ENCODE measurements around the gene TIRAP.
"Not testable (repeated sequence)": the region's sequence is repeated elsewhere in the genome, so short reads cannot be mapped to it uniquely, and the experiment has no call there.

Gene TIRAP

DNA sequence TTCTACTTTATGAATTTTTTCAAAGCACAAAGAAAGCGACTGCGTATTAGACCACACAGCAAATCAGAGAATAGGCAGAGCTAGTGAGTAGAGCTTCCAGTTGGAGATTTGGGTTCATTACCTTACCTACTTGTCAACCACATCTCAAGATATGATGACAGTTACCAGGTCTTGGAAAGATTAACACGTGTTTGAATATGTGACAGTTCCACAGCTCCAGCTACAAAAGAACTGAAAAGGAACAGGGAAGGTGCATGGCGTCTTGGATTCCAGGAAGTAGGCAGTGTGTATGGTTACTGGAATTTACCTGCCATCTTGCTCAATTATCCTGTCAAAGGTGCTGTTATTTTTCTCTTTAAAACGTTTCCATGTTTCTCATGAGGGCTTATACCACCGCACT is 5.3 kb downstream of the TIRAP start:
- no peak for DNase-seq (ENCODE audit: low spot score)

DNA sequence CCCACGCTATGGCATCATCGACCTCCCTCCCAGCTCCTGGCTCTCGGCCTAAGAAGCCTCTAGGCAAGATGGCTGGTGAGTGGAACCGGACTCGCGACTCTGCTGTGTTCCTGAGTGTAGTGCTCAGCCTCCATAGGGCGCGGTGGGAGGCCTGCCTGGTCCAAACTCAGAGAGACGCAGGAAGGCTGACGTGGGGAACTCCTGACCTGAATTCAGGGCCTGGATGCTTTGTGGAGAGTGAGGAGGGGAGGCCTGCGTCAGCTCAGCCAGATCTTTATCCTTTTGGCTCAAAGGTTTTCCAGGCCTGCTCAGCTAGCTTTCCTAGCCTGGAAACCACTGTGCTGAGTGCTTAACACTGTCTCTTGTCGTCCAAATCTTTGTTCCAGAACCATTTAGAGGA is 8.0 kb downstream of the TIRAP start:
- no peak for DNase-seq (ENCODE audit: low spot score)

DNA sequence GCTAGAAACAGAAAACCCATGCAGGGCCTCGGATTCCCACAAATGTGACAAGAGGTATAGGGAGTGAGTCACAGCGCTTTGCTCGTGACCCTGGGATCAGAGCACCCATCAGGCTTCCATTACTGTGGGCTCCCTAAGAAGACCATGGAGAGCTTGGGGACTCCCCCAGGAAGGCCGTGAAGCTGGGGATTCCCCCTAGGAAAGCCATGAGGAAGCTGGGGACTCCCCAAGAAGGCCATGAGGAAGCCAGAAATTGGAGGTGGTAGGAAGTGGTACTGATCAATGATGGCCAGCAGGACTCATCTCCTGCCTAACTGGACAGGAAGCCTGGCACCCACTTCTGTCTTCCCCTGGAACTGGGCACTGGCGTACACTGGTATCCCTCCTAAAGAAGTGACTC is 10.8 kb downstream of the TIRAP start:
- DNase-seq (ENCODE audit: low spot score) = no peak

DNA sequence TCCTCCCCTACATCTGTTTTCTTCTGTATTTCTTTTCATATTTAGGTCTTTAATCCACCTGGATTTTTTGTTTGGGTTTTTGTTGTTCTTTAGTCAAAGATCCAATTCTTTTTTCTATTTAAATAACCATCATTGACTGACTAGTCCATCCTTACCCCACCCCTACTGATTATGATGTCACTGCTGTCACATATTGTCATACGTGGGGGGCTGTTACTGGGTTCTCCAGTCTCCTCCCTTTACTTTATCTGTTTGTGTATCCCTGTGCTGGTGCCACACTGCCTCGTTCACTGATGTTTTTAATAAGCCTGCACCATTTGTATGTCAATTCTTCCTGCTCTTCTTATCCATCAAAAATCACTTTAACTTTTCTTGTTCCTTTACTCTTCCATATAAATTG is 14.1 kb downstream of the TIRAP start:
- DNase-seq (ENCODE audit: low spot score) = no peak

DNA sequence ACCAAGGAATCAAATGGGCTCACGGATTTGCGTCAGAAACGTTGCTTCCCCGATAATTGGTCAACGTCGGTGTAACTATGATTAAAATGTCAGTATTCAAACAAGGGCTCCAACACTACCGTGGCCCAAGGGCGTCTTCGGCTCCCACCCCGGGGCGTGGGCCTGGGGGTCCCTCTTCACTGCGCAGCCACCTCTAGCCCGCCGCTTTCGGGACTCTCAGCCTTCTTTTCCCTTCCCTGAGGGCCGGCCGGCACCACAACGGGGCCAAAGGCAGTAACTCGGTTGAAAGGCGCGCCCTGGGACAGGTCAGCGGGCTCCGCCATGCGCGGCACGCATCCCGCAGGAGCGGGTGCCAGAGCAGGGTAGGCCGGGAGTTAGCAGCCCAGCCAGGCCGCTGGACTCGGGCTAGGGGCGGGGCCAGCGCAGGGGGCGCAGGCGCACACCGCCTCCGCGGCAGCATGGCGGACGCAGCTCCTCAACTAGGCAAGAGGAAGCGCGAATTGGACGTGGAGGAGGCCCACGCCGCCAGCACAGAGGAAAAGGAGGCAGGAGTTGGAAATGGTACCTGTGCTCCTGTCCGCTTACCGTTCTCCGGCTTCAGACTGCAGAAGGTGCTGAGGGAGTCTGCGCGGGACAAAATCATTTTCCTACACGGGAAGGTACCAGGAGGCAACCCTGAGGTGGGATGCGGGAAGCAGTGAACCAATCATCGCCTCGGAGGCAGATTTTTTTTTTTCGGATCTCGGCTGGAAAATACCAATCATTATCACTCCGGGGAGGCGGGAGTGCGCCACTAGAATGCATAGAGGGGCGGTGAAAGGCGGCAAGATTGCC is 20.9 kb downstream of the TIRAP start, which contains the start of gene DCPS:
Gene DCPS, plus strand, starts transcription at position 438 of the 834 bp plus-strand sequence. Its CDS starts 21 bp downstream, at position 459.
- peak; percentile 98 for DNase-seq (ENCODE audit: low spot score)

DNA sequence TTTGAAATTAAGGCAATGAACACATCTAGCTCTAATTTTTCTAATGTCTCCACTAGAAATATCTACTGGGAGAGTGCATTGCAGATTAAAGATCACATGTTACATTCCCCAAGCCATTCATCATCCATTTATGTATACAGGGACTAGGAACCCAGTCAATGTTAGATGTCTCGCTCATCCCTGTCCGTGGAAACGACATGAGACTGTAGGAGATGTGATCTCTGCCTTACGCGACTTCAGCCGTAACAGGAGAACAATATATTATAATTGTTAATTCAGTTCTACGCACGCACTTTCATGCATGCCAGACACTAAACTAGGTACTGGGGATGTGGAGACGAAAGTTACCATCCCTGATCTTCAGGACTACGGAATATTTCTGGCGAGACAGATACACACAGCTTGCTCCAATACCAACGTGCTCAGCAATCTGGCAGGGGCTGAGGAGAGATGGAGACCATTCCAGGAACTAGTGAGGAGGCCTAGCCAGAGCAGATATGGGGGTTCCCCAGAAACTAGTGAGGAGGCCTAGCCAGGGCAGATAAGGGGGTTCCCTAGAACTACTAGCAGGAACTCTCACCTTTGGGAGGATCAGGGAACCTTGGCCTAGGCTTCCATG is 21.7 kb downstream of the TIRAP start:
- DNase-seq (ENCODE audit: low spot score) = no peak

DNA sequence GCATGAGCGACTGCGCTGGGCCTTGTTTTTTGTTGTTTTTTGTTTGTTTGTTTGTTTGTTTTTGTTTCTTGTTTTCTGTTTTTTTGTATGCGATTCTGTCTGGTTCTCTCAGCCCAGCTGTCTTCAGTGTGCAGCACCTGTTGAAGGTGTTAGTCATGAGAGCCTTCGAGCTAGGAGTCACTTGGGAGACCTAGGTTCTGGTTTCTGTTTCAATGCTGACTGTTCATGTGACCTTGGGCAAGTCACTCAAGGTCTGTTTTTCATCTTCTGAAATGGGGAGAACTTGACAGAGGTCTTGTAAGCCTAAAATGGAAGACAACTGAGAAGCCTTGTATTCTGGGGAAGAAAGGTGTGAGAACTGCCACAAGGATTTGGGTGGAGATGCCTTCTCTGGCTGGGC is 22.8 kb downstream of the TIRAP start:
- DNase-seq (ENCODE audit: low spot score) = no peak

DNA sequence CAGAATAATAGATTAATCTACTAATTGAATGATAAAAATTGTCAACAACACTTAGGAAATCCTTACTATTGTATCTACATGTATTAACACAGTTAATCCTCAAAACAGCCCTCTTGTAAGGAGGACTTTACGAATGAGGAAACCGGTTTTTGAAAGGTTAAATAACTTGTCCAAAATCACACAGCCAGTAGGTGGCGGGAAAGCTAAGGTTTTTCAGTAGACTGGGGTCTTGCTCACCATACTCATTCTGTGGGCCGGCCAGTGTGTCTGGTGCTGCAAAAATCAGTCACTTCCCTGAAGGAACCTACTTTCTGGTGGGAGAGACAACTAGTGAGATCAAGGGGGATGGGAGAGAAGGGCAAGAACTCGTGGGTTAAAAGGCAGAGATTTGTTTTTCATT is 24.8 kb downstream of the TIRAP start:
- no peak for DNase-seq (ENCODE audit: low spot score)

DNA sequence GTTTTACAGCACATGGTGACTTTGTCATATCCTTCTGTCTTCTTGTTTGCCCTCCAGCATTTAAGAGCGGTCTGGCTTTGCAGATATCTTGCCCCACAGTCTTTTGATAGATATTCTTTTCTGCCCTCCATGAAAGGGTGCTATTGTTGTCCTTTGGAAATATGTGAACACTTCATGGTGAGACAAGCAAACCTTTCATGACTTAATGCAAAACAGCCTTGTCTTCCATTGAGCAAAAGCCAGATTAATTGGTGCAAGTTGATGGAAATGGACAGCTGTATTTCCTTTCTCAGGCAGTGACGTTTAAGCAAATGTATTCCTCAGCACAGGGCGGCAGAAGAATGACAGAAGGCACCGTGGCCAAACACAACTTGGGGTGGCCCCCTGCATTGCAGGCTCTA is 25.4 kb downstream of the TIRAP start:
- DNase-seq (ENCODE audit: low spot score) = no peak

DNA sequence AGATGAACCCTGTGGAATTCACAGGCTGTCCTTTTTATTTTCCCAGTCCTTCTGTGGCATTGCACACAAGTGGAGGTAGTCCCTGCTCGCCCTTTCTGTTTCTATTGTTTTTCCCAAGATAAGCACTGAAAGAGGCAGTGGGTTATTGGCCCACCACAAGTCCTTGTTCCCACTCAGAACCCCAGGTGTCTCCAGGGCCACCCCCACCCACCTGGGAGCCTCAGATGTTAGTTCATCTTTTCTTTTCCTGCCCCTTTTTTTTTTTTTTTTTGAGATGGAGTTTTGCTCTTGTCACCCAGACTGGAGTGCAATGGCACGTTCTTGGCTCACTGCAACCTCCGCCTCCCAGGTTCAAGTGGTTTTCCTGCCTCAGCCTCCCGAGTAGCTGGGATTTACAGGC is 25.9 kb downstream of the TIRAP start:
- DNase-seq (ENCODE audit: low spot score) = not testable (repeated sequence)

DNA sequence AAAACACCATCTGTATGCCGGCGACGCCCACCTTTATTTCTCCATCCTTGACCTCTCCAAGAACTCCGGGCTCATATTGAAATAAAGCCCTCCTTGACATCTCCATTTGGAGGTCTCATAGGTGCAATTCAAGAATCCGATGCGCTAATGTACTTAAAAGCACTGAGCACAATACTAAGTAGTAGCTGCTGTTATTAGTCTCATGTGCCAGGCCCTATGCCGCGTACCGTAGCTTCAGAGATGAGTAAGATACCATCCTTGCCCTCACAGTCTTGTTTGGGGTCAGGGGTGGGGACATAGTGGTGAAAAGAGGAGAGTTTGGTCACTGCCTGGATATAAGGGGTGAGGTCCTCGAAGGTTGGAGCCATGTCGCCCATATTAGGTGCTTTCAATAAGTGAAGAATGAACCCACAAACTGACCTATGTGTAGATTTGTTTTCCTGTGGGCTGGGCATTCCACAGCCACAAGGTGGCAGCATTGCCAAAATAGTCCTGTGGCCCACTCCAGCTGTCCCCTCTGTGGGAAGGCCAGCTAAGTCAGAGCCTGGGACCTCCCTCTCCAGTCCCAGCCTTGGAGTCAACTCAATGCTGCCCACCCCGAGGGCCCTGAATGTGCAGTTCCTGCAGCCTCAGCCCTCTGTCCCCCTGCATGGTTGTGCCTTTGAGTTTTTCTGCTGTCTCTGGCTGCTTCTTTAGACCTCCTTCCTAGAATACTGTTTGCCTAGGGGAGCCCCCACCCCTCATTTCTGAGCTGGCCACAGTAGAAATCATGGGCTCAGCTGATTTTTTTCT is 27.5 kb downstream of the TIRAP start:
- DNase-seq (ENCODE audit: low spot score) = peak; percentile 78

DNA sequence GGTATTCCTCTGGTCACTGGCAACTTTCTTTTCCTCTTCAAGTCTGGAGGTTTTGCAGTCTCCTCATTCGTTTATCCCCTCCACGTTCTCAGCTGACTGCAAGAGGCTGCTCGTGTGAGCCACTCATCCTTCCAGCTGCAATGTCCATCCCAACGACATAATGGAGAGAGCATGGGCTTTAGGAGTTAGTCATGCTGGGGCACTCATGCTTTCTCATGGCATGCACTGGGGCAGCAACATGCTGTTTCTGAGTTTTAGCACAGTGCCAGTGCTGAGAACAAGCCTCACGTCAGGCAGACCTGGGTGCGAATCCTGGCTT is 28.1 kb downstream of the TIRAP start:
- DNase-seq (ENCODE audit: low spot score) = no peak

DNA sequence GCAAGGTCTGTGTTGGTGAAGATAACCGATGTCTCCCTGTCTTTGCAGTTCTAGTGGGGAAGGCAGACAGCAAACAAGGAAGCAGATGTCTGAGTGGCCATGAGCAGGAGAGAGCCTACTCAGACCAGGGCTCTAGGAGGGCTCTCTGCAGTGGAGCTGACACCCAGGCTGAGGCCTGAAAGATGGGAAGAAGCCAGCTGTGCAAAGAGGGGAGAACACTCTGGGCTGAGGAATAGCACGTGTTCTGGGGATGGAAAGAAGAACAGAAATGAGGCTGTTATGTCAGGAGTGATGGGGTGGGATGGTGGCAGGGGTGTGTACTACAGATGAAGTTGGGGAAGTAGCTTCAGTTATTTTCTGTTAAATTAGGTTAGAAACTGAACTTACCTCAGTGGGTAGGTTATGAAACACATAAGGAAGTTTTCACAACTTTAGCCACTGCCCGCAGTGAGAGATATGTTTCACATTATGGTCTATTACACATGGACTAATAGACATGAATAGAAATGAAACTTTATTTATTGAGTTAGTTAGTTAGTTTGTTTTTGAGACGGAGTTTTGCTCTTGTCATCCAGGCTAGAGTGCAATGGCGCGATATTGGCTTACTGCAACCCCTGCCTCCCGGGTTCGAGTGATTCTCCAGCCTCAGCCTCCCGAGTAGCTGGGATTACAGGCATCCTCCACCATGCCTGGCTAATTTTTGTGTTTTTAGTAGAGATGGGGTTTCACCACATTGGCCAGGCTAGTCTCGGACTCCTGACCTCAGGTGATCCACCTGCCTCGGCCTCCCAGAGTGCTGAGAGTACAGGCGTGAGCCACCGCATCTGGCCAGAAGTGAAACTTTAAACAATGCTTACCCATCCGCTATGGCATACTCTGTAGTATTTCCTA is 28.8 kb downstream of the TIRAP start:
- DNase-seq (ENCODE audit: low spot score) = no peak

DNA sequence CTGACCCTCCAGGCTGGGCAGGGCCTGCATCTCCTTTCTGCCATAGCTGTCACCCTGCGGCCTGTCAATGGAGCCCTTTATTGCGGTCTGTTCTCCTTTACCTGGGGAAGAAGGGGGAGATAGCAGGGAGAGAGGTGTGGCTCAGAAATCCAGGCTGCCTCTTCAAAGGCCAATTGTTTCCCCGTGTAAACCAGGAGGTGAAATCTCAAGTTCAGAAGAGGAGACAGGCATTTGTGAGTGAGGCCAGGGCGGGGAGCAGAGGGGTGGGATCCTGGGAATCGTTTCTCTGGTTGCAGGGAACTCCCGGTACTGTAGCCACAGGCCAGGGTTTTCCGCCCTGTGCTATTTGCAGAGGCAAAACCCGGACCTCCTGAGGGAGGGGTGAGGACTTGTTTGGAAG is 30.1 kb downstream of the TIRAP start:
- DNase-seq (ENCODE audit: low spot score) = no peak

DNA sequence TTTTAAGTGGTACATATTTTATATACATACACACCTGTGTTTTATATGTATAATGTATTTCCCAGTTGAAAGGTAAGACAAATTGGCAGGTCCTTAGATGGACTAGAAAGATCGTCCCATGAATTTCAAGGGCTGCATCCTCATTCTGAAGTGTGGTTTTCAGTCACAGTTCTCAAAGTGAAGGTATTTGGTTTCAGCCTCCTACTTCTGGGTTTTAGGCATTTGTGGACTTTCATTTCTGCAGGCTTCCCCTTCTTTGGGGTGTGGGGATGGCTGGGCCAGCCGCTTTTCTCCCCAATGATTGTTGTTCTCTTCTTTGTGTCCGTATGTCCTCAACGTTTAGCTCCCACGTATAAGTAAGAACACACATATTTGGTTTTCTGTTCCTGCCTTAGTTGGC is 30.9 kb downstream of the TIRAP start:
- no peak for DNase-seq (ENCODE audit: low spot score)

DNA sequence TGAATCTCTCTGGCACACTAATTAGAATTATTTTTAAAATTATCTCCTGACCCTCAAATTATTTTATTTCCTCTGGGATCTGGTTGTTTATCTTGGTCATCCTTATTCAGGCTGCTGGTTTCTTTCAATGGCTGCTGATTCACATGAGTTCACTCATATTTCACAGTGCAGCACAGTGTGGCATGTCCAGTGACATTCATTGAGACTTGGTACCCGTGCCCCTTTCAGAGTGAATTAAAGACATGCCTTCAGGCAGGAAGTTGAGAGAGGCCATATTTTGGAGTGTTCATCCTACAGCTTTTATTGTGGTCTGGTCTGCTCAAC is 34.5 kb downstream of the TIRAP start:
- DNase-seq (ENCODE audit: low spot score) = no peak

DNA sequence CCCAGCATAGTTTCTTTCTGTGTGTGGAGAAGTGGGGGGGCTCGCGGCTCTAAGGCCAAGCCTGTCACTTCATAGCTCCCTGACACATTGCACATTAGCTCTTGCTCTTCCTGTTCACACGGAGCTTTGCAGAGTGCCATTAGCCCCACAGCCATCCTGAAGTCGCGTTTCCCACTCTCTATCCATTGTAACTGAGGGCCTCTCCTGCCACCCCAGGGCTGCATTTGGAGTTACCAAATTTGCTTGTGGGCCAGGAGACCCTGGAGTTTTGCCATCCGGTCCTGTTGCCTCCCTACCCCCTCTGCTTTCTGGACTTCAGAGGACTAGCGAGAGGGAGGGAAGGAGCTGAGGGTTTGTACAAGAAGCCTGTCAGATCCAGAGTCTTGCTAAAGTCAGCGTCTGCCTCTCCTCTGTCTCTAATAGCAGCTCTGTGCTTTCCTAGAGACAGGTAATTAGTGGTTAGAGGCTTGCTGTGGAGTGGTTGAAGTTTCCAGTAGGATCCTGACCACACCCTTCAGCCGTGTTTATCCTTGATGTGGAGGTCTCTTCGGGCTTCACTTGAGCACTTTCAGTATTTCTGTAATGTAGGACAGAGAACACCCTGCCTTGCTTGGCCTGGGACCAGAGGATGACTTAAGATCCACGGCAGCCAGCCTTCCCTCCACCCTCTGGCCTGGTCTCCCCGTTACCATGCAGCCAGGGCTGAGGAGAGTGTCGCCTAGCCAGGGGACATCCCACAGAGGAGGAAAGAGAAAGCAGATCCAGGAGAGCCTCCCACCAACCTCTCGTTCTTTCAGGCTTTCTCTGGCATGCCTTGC is 35.1 kb downstream of the TIRAP start:
- DNase-seq (ENCODE audit: low spot score) = peak; percentile 62

DNA sequence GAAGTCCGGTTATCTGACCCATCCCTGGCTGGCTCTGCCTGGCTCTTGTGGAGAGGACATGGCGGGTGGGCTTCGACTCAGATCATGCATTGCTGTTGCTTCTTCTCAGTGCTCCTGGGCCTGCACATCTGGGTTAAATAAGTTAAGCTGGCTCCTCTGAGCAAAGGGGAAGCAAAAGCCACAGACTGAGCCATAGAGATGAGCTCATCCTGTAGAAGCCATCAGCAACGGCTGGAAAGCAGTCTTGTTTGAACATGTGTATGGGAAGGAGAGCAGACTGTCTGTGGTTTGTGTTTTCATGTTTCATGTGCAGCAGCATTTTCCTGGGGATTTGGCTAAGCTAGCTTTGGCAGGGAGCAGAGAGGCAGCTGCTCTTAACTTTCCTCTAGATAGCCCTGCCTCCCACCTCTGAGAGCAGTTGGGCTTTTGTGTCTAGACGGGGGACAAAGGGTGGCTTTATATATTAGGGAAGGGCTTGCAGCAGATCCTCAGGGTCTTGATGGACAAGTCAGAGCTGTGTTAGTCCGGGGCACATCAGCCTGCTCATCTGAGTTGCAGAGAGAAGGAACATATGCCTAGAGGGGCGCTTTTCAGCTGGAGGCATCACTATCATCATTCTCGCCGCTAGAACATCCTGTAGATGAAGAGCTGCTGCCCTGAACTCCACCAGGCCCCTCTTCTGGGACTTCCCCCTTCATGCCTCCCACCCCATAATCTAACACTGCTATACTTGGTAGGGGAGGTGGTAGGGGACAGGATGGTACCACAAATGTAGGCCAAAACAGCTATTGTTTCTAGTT is 35.9 kb downstream of the TIRAP start:
- DNase-seq (ENCODE audit: low spot score) = peak; percentile 77

DNA sequence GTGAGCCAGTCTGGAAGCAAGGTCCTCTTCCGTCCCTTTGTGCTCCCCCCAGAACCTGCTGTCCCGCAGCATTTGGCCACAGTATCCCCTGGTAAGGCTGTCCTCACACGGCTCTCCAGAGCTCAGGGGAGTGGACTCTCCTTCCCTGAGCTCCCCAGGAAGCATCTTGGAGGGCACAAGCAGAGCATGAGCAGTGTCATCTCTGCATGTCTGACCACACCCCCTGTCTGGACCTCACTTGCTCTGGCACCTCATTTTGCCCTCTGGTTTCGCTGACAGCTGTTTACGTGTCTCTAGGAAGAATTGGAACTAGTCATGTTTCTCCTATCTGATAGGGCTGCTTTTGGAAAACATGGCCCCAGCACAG is 36.5 kb downstream of the TIRAP start:
- no peak for DNase-seq (ENCODE audit: low spot score)

DNA sequence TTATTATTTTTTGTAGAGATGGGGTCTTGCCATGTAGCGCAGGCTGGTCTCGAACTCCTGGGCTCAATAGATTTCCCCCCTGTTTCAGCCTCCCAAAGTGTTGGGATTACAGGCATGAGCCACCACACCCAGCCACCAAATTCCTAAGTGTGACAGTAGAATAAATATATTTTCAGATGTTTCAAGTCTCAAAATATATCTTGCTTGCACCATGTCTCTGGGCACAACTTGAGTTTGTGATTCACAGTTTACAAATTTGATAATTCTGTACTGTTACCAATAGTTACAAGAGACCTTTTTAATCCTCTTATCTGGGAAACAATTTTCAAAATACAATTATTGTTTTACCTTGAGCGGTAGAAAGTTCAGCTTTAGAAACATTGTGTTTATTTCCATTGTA is 40.1 kb downstream of the TIRAP start:
- no peak for DNase-seq (ENCODE audit: low spot score)

All from hepatic stellate cell (primary cell).